Measurements from ENCODE around the gene GMPPB. TPM values are rescaled to one million over a fixed set of nuclear protein-coding genes. Genes with fewer than 3 reads are reported as not detected.

The GMPPB gene
- total RNA-seq, 2 donors from 2014 or later = 12.0 to 21.7 TPM

GRCh38 chr3:49715611-49716121 is 8.1 kb downstream of the GMPPB start:
- no peak overlapping the region for H3K4me3 ChIP-seq
- peaks cover 0 to 14% of the 10 kb centered on the region in 2 donors for H3K4me1 ChIP-seq
- no peak for TF ChIP-seq CTCF (IDR thresholded peaks at IDR 0.05)
- peaks cover 13% of the 10 kb centered on the region for H3K36me3 ChIP-seq
- no peaks in the 10 kb centered on the region for H3K9me3 ChIP-seq
- H3K27ac ChIP-seq = no peak overlapping the region
- DNase-seq (ENCODE audit: low spot score) = no peak
- no peaks in the 10 kb centered on the region for H3K27me3 ChIP-seq

GRCh38 chr3:49714728-49715550 is 8.8 kb downstream of the GMPPB start:
- peaks cover 0 to 14% of the 10 kb centered on the region in 2 donors for H3K4me1 ChIP-seq
- H3K4me3 ChIP-seq = no peak overlapping the region
- H3K27me3 ChIP-seq = no peaks in the 10 kb centered on the region
- DNase-seq (ENCODE audit: low spot score) = no peak
- peaks cover 13% of the 10 kb centered on the region for H3K36me3 ChIP-seq
- H3K27ac ChIP-seq = no peak overlapping the region
- no peaks in the 10 kb centered on the region for H3K9me3 ChIP-seq
- TF ChIP-seq CTCF (IDR thresholded peaks at IDR 0.05) = no peak

- Histone ChIP-seq H3K27me3 (no peaks in the 10 kb centered on the region), H3K4me3 (no peak overlapping the region), H3K4me1 (peaks cover 0 to 4% of the 10 kb centered on the region in 2 donors), H3K27ac (no peak overlapping the region), H3K9me3 (no peaks in the 10 kb centered on the region), H3K36me3 (peaks cover 13% of the 10 kb centered on the region)
- TF ChIP-seq CTCF (IDR thresholded peaks at IDR 0.05) = no peak
- DNase-seq (ENCODE audit: low spot score) = no peak
Measured at GRCh38 chr3:49713336-49714105, 10.2 kb downstream of the GMPPB start.

- Histone ChIP-seq H3K4me1 (no peaks in the 10 kb centered on the region), H3K27me3 (no peaks in the 10 kb centered on the region), H3K4me3 (no peak overlapping the region), H3K27ac (no peak overlapping the region), H3K9me3 (no peaks in the 10 kb centered on the region), H3K36me3 (peaks cover 13% of the 10 kb centered on the region)
- no peak for DNase-seq (ENCODE audit: low spot score)
- TF ChIP-seq CTCF (IDR thresholded peaks at IDR 0.05) = no peak
Measured at GRCh38 chr3:49712631-49713317, 11.0 kb downstream of the GMPPB start.

- Histone ChIP-seq H3K4me3 (no peak overlapping the region), H3K36me3 (peaks cover 13% of the 10 kb centered on the region), H3K27ac (no peak overlapping the region), H3K27me3 (no peaks in the 10 kb centered on the region), H3K9me3 (no peaks in the 10 kb centered on the region), H3K4me1 (no peaks in the 10 kb centered on the region)
- DNase-seq (ENCODE audit: low spot score) = no peak
- no peak for TF ChIP-seq CTCF (IDR thresholded peaks at IDR 0.05)
Measured at GRCh38 chr3:49712166-49712565, 11.6 kb downstream of the GMPPB start.
